Spleen (tissue), 11 donors: ENCODE data around the gene CD3D. TPM values are rescaled to one million over a fixed set of nuclear protein-coding genes. Genes with fewer than 3 reads are reported as not detected.

ENCODE experiments used
- DNase-seq: peaks from one replicate; pipeline ENCODE4 v3.0.0-alpha.2; 2020
- H3K27ac ChIP-seq, 8 donors: fragments of 200-600 bp; sonication (generic) in 7 of 8; 1 replicate in 4 of 8; 2 replicates in 4 of 8; pipeline versions ENCODE4 v1.5.0 to v1.8.0; 2016 to 2021; ENCODE audit warnings: inconsistent platforms in 4 of 8, mild to moderate bottlenecking in 4 of 8, moderate library complexity in 1 of 8
- H3K27me3 ChIP-seq, 7 donors: fragments of 200-600 bp; sonication (generic) in 6 of 7; replicated peaks in 1 of 7; 1 replicate in 4 of 7; 2 replicates in 3 of 7; pipeline versions ENCODE4 v1.5.0 to v1.8.0; 2016 to 2021; ENCODE audit warnings: inconsistent platforms in 3 of 7, mild to moderate bottlenecking in 1 of 7
- H3K36me3 ChIP-seq, 6 donors: fragments of 200-600 bp; sonication (generic) in 5 of 6; 1 replicate in 4 of 6; 2 replicates in 2 of 6; pipeline versions ENCODE4 v1.5.0 to v1.8.0; 2016 to 2021; ENCODE audit warnings: inconsistent platforms in 2 of 6
- H3K4me1 ChIP-seq, 6 donors: fragments of 200-600 bp; sonication (generic) in 5 of 6; 1 replicate in 3 of 6; 2 replicates in 3 of 6; pipeline versions ENCODE4 v1.5.0 to v1.8.0; 2016 to 2021; ENCODE audit warnings: inconsistent platforms in 3 of 6
- H3K4me3 ChIP-seq, 8 donors: fragments of 200-600 bp; sonication (generic) in 7 of 8; 1 replicate in 4 of 8; 2 replicates in 4 of 8; pipeline versions ENCODE4 v1.5.0 to v1.8.0; 2016 to 2021; ENCODE audit warnings: inconsistent platforms in 4 of 8, mild to moderate bottlenecking in 4 of 8, moderate library complexity in 2 of 8
- H3K9me3 ChIP-seq, 8 donors: fragments of 200-600 bp; sonication (generic) in 7 of 8; 1 replicate in 4 of 8; 2 replicates in 4 of 8; pipeline versions ENCODE4 v1.5.0 to v1.8.0; 2016 to 2021; ENCODE audit warnings: inconsistent platforms in 4 of 8
- CTCF ChIP-seq, 11 experiments: fragments of 200-600 bp in 7 of 11; fragments of 450-650 bp in 4 of 11; sonication (generic) in 4 of 11; IDR thresholded peaks in 8 of 11; conservative IDR thresholded peaks in 3 of 11; 1 replicate in 7 of 11; 2 replicates in 4 of 11; pipeline versions ENCODE4 v1.4.0 to v1.8.0; 2016 to 2021; ENCODE audit warnings: antibody characterized with exemption in 11 of 11, inconsistent platforms in 4 of 11, mild to moderate bottlenecking in 1 of 11
- POLR2A ChIP-seq, 3 donors: fragments of 450-650 bp; IDR thresholded peaks; one replicate each; pipeline ENCODE4 v1.5.1; 2017; ENCODE audit warnings: antibody characterized with exemption in 3 of 3, mild to moderate bottlenecking in 1 of 3
- POLR2AphosphoS5 ChIP-seq, 3 donors: sonication (generic); formaldehyde crosslinking; IDR thresholded peaks; one replicate each; pipeline ENCODE4 v1.5.1; 2017; ENCODE audit warnings: antibody characterized with exemption in 3 of 3
- WGBS, 5 donors: extraction: QIAGEN DNeasy Blood & Tissue Kit in 3 of 5; methylation state at CpG; one replicate each; pipeline versions ENCODE4 v1.1.5 to v1.1.7; 2013 to 2018; 5-methylcytosine and 5-hydroxymethylcytosine counted together
- intact Hi-C: fragments of 100-400 bp; cut with DNase I; formaldehyde crosslinking; loops from one replicate; pipeline ENCODE4 v1.15.0; 2023; ENCODE audit warnings: low total_unique reads
- polyA plus RNA-seq, 3 donors: library from polyadenylated mRNA; stranded (reverse); fragments of 200-250 nt; gene quantifications; one replicate each; pipeline ENCODE4 v1.2.1, GENCODE V29; 2013
- total RNA-seq, 7 donors: library from RNA; depleted of rRNA in 3 of 7; stranded (reverse); fragments of >200 nt in 3 of 7; fragmentation: NEBNext Ultra II Directional in 4 of 7; extraction: Animal tissue kit (Norgen Biotek cat#: 25700) in 4 of 7; gene quantifications; one replicate each; pipeline versions ENCODE4 v1.1.0 to v1.2.1, GENCODE V29; 2016 to 2021
- donor health status: healthy with polysubstance abuse.
- donor health status: DM: no; HTN: no; CAD: no; lungs with moderate emphysema.
- donor health status: DM: no; HTN: no; CAD: no.
- donor health status: Bipolar disorder and iron deficiency.
- donor health status: healthy.
- donor health status: DM: no; HTN: no; CAD: no.
- donor health status: DM: yes; HTN: yes; CAD: no.

Gene CD3D
- total and polyA plus RNA-seq, 10 donors: 27.3 to 70.7 (median 42.3) TPM

GRCh38 chr11:118340449-118340848, 2.1 kb downstream of the CD3D start:
- no peak for TF ChIP-seq POLR2A (IDR thresholded peaks at IDR 0.05)
- no peak for TF ChIP-seq POLR2AphosphoS5 (IDR thresholded peaks at IDR 0.05)
- no peak for TF ChIP-seq CTCF (IDR thresholded peaks at IDR 0.05 in 8 of 11, conservative IDR thresholded peaks at IDR 0.05 in 3 of 11)
- H3K27me3 ChIP-seq: peaks cover 0 to 14% (median 0%) of the 10 kb centered on the region in 7 donors
- intact Hi-C loops: no loop called here
- WGBS, 5 donors: 69 to 83% (median 81%) methylated on average over 3 of the region's 3 CpGs
- no peaks in the 10 kb centered on the region for H3K9me3 ChIP-seq
- peaks cover 0 to 27% (median 9%) of the 10 kb centered on the region in 6 donors for H3K4me1 ChIP-seq
- no peaks in the 10 kb centered on the region for H3K36me3 ChIP-seq
- no peak for DNase-seq
- H3K27ac ChIP-seq: peak overlapping the region in 5 of 8 donors; percentile 15 to 89 (median 78)
- peak overlapping the region in 6 of 8 donors; percentile 35 to 67 (median 39) for H3K4me3 ChIP-seq

- H3K4me1 ChIP-seq: peaks cover 0 to 27% (median 9%) of the 10 kb centered on the region in 6 donors
- peak overlapping the region in 6 of 8 donors; percentile 10 to 67 (median 39) for H3K4me3 ChIP-seq
- no peaks in the 10 kb centered on the region for H3K9me3 ChIP-seq
- intact Hi-C loops: no loop called here
- WGBS, 5 donors: 73 to 90% (median 74%) methylated on average over 5 of the region's 5 CpGs
- peaks cover 0 to 10% (median 0%) of the 10 kb centered on the region in 7 donors for H3K27me3 ChIP-seq
- DNase-seq: no peak
- TF ChIP-seq CTCF (IDR thresholded peaks at IDR 0.05 in 8 of 11, conservative IDR thresholded peaks at IDR 0.05 in 3 of 11) (no peak), POLR2AphosphoS5 (IDR thresholded peaks at IDR 0.05) (no peak), POLR2A (IDR thresholded peaks at IDR 0.05) (no peak)
- no peaks in the 10 kb centered on the region for H3K36me3 ChIP-seq
- peak overlapping the region in 7 of 8 donors; percentile 41 to 89 (median 74) for H3K27ac ChIP-seq
Observed at GRCh38 chr11:118339281-118339961, 3.1 kb downstream of the CD3D start.

- WGBS, 5 donors: 43 to 63% (median 52%) methylated on average over 7 of the region's 7 CpGs
- no peaks in the 10 kb centered on the region for H3K36me3 ChIP-seq
- peaks cover 0 to 3% (median 0%) of the 10 kb centered on the region in 7 donors for H3K27me3 ChIP-seq
- intact Hi-C loops: no loop called here
- no peak for TF ChIP-seq CTCF (IDR thresholded peaks at IDR 0.05 in 8 of 11, conservative IDR thresholded peaks at IDR 0.05 in 3 of 11)
- TF ChIP-seq POLR2AphosphoS5 (IDR thresholded peaks at IDR 0.05): peak; percentile 39 to 80 (median 73)
- peak; percentile 85 for DNase-seq
- H3K27ac ChIP-seq: peak overlapping the region; percentile 7 to 89 (median 70)
- H3K4me1 ChIP-seq: peaks cover 0 to 26% (median 9%) of the 10 kb centered on the region in 6 donors
- no peaks in the 10 kb centered on the region for H3K9me3 ChIP-seq
- peak overlapping the region in 6 of 8 donors; percentile 1 to 67 (median 37) for H3K4me3 ChIP-seq
Observed at GRCh38 chr11:118338637-118339061, 3.9 kb downstream of the CD3D start.

GRCh38 chr11:118334745-118335144, 7.8 kb downstream of the CD3D start:
- Histone ChIP-seq H3K27ac (peak overlapping the region in 6 of 8 donors; percentile 15 to 57 (median 35)), H3K4me1 (peaks cover 0 to 18% (median 9%) of the 10 kb centered on the region in 6 donors), H3K27me3 (no peaks in the 10 kb centered on the region), H3K4me3 (no peak overlapping the region), H3K36me3 (no peaks in the 10 kb centered on the region), H3K9me3 (no peaks in the 10 kb centered on the region)
- intact Hi-C loops: no loop called here
- 71 to 96% (median 85%) methylated on average over 1 of the region's 1 CpG for WGBS, 5 donors
- TF ChIP-seq CTCF (IDR thresholded peaks at IDR 0.05 in 8 of 11, conservative IDR thresholded peaks at IDR 0.05 in 3 of 11): no peak
- TF ChIP-seq POLR2A (IDR thresholded peaks at IDR 0.05): no peak
- TF ChIP-seq POLR2AphosphoS5 (IDR thresholded peaks at IDR 0.05): no peak
- DNase-seq: no peak
